ENCODE results near the gene TSEN34.
A peak's percentile ranks its signal among the peaks of the same experiment; 100 is the strongest.

The TSEN34 gene

GRCh38 chr19:54160854-54161253, 30.3 kb upstream of the TSEN34 start:
- CTCF ChIA-PET: no interaction called here
- DNase-seq (ENCODE audit: low spot score): no peak
- peak overlapping the region; percentile 97 for H3K27ac ChIP-seq
- TF ChIP-seq, protein P1, sequence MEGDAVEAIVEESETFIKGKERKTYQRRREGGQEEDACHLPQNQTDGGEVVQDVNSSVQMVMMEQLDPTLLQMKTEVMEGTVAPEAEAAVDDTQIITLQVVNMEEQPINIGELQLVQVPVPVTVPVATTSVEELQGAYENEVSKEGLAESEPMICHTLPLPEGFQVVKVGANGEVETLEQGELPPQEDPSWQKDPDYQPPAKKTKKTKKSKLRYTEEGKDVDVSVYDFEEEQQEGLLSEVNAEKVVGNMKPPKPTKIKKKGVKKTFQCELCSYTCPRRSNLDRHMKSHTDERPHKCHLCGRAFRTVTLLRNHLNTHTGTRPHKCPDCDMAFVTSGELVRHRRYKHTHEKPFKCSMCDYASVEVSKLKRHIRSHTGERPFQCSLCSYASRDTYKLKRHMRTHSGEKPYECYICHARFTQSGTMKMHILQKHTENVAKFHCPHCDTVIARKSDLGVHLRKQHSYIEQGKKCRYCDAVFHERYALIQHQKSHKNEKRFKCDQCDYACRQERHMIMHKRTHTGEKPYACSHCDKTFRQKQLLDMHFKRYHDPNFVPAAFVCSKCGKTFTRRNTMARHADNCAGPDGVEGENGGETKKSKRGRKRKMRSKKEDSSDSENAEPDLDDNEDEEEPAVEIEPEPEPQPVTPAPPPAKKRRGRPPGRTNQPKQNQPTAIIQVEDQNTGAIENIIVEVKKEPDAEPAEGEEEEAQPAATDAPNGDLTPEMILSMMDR (conservative IDR thresholded peaks at IDR 0.05; ENCODE audit: low read depth): no peak
- POLR2A ChIA-PET (ENCODE audit: low non-redundant PET): interaction anchor here (1.8 kb wide), 1 partner anchor 24 kb away, joined by 4 read pairs; the partner anchor contains the start of gene CNOT3

- DNase-seq (ENCODE audit: low spot score): peak; percentile 93
- ChIA-PET POLR2A (ENCODE audit: low non-redundant PET) (no interaction called here), CTCF (no interaction called here)
- TF ChIP-seq, protein P1 (conservative IDR thresholded peaks at IDR 0.05; ENCODE audit: low read depth): no peak
- H3K27ac ChIP-seq: peak overlapping the region; percentile 97
These were observed 28.8 kb upstream of the TSEN34 start for GRCh38 chr19:54162241-54162805.

DNA sequence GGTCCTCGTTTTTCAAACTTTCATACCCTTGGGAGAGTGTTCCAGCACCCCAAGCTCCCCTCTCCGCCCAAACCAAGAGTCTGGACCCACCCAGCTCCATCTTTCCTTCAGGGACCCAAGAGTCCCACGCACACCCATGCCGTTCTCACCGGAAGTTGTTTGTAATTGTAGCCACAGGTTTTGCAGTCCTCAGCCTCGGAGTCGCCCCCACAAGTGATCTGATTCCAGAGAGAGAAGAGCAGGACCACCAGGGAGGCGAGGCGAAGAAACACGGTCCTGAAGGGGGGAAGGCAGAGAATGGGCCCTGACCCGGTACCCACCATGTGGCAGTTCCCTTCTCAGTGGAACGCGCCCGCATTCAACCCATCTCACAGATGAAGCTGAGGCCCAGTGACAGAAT, 28.2 kb upstream of the TSEN34 start:
- TF ChIP-seq, protein P1 (conservative IDR thresholded peaks at IDR 0.05; ENCODE audit: low read depth): no peak
- ChIA-PET POLR2A (ENCODE audit: low non-redundant PET) (no interaction called here), CTCF (interaction anchor here (0.7 kb wide), 1 partner anchor 11 kb away, joined by 3 read pairs; no protein-coding TSS in a partner anchor)
- DNase-seq (ENCODE audit: low spot score): no peak
- peak overlapping the region; percentile 97 for H3K27ac ChIP-seq

GRCh38 chr19:54164369-54165068, 26.6 kb upstream of the TSEN34 start:
- CTCF ChIA-PET: no interaction called here
- TF ChIP-seq, protein P1 (conservative IDR thresholded peaks at IDR 0.05; ENCODE audit: low read depth): no peak
- DNase-seq (ENCODE audit: low spot score): peak; percentile 49
- H3K27ac ChIP-seq: no peak overlapping the region
- POLR2A ChIA-PET (ENCODE audit: low non-redundant PET): no interaction called here

DNA sequence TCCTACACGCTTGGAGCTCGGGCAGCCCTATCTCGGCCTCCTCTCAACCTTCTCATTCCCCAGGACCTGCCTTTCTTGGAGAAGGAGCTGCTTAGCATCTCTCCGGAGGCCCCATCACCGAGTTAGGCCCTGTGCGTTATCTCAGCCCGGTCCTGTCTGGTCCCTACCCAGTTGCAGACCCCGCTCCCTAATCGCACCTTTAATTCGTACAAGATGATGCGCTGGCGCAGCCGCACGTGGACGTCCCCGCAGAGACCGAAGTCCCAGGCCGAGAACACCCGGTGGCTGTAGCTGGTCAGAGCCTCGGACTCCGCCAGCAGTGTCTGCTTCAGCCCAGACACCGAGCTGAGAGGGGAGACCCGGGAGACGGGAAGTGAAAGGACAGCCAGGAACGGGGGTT, 25.9 kb upstream of the TSEN34 start:
- no peak for DNase-seq (ENCODE audit: low spot score)
- CTCF ChIA-PET: interaction anchor here (0.5 kb wide), 1 partner anchor 105 kb away, joined by 3 read pairs; no protein-coding TSS in a partner anchor
- H3K27ac ChIP-seq: no peak overlapping the region
- TF ChIP-seq, protein P1 (conservative IDR thresholded peaks at IDR 0.05; ENCODE audit: low read depth): no peak
- POLR2A ChIA-PET (ENCODE audit: low non-redundant PET): no interaction called here

GRCh38 chr19:54168174-54168917, 22.8 kb upstream of the TSEN34 start:
- POLR2A ChIA-PET (ENCODE audit: low non-redundant PET): no interaction called here
- CTCF ChIA-PET: no interaction called here
- H3K27ac ChIP-seq: no peak overlapping the region
- TF ChIP-seq, protein P1 (conservative IDR thresholded peaks at IDR 0.05; ENCODE audit: low read depth): peak; percentile 84
- peak; percentile 76 for DNase-seq (ENCODE audit: low spot score)

Data from RWPE1 (cell line).